IMR-90 (cell line): ENCODE measurements around the gene GMPPA.

Experiments used
- ELK1 ChIP-seq: fragments of 150-350 bp; IDR thresholded peaks from 2 replicates; pipeline ENCODE4 v1.6.1; 2016; ENCODE audit warnings: low read depth, mild to moderate bottlenecking, low read length, moderate library complexity, borderline replicate concordance
- RAD21 ChIP-seq: IDR thresholded peaks from 2 replicates; pipeline ENCODE4 v1.6.1; 2012; ENCODE audit warnings: low read length, improper control_type of control experiment

GRCh38 chr2:219474285-219475060, 24.2 kb upstream of the GMPPA start:
- TF ChIP-seq ELK1 (no peak), RAD21 (no peak)
